ENCODE results near the gene SLC35D3. TPM values are rescaled to one million over a fixed set of nuclear protein-coding genes. Genes with fewer than 3 reads are reported as not detected.

The SLC35D3 gene
- total RNA-seq, 4 donors from 2014 or later = 0.10 TPM; not detected in 3

DNA sequence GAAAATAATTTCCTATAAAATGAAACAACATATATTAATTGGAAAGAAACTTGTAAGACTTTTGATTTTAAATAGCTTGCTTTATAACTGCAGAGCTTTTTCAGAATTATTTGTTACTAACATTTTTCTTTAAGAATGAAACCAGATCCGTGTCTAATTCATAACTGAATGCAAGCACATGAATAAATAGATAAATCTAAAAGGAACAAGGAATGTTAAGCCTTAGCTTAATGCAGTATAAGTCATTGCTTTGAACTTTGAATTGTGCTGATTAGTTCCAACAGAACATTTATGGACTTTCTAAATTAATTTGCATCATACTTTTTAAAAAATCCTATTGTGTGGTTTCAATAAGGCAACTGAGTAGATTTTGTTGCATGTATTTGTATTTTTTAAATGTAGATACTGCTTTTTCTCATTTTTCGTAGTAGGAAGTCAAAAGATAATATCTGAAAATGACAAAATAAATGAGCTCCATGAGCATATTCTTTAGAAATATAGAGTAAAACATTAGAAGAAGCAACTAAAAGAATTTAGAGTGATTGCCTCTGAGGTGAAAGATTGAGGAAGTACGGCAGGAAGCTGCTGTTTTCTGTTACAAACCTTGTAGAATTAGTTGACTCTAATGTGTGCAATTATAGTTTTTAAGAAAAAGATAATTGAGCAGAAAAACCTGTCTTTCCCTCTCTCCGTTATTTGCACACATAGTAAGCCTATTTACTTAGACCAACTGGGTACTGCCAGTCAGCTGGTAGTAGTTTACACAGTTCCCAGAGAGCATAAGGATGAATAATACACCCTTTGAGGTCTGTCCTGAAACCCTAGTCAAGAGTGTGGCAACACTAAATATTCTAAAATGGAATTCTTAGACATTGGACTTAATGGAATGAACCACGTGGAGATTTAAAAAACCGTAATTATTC lies 32.6 kb upstream of the SLC35D3 start:
- 74 to 82% methylated on average over 6 of the region's 6 CpGs for WGBS, 2 donors
- TF ChIP-seq, protein P1, sequence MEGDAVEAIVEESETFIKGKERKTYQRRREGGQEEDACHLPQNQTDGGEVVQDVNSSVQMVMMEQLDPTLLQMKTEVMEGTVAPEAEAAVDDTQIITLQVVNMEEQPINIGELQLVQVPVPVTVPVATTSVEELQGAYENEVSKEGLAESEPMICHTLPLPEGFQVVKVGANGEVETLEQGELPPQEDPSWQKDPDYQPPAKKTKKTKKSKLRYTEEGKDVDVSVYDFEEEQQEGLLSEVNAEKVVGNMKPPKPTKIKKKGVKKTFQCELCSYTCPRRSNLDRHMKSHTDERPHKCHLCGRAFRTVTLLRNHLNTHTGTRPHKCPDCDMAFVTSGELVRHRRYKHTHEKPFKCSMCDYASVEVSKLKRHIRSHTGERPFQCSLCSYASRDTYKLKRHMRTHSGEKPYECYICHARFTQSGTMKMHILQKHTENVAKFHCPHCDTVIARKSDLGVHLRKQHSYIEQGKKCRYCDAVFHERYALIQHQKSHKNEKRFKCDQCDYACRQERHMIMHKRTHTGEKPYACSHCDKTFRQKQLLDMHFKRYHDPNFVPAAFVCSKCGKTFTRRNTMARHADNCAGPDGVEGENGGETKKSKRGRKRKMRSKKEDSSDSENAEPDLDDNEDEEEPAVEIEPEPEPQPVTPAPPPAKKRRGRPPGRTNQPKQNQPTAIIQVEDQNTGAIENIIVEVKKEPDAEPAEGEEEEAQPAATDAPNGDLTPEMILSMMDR (IDR thresholded peaks at IDR 0.05) = no peak
- TF ChIP-seq POLR2A (IDR thresholded peaks at IDR 0.05) = no peak
- no peak overlapping the region for H3K4me3 ChIP-seq (ENCODE audit: low read depth, poor library complexity, severe bottlenecking)
- no peak for DNase-seq (ENCODE audit: low spot score in 2 of 2)
- intact Hi-C loops (cut with DNase I; ENCODE audit: low total_unique reads) = no loop called here

DNA sequence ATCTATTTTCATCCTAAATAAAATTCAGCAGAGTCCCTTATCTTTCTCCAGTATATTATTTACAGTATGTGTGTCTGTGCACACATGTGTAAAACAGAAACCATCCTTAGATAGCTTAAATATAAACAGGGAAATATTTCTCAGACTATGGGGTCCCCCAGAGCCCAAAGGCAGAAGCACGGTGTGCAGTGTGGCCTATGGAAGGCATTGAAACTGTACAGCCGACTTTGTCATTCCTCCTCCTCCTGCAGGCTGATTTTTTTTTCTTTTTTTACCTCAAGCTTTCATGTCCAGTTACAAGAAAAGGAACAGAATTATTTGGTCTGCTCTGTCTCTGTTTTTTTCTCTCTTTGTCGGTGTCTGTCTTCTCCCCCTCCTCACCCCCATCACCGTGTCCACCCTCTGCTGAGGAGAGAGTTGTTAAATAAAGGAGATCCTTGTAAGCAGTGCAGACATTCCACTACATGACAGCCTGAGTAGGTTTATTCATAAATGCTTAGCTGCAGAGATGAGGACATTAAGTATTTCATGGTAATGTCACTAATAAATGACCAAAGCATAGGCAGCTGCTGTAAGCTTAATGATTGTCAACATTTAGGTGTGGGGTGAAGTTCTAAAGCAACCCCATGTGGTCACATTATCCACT lies 31.8 kb upstream of the SLC35D3 start:
- DNase-seq (ENCODE audit: low spot score in 2 of 2) = no peak
- 85 to 90% methylated on average over 4 of the region's 4 CpGs for WGBS, 2 donors
- H3K4me3 ChIP-seq (ENCODE audit: low read depth, poor library complexity, severe bottlenecking) = no peak overlapping the region
- intact Hi-C loops (cut with DNase I; ENCODE audit: low total_unique reads) = no loop called here
- TF ChIP-seq, protein P1 (IDR thresholded peaks at IDR 0.05) = no peak
- no peak for TF ChIP-seq POLR2A (IDR thresholded peaks at IDR 0.05)

DNA sequence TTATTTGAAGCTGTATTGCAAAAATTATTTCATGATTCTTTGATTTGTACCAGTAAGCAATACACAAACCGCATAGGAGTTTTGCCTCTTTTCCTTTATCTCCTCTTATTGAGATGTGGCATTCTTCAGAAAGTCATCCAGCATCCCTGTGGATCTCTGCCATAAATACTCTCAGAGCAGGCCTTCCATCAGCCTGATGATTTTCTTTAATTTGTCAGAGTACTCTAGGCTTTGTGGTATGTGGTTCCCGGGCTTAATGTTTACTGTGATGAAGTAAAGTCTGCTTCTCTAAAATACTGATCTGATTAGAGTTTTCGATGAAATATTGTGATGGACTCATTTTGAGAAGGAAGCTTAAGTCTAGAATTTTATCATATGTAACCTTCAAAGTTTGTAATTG lies 31.1 kb upstream of the SLC35D3 start:
- intact Hi-C loops (cut with DNase I; ENCODE audit: low total_unique reads) = no loop called here
- no peak for TF ChIP-seq POLR2A (IDR thresholded peaks at IDR 0.05)
- TF ChIP-seq, protein P1 (IDR thresholded peaks at IDR 0.05) = no peak
- no peak for DNase-seq (ENCODE audit: low spot score in 2 of 2)
- 97 to 98% methylated on average over 3 of the region's 3 CpGs for WGBS, 2 donors
- no peak overlapping the region for H3K4me3 ChIP-seq (ENCODE audit: low read depth, poor library complexity, severe bottlenecking)

DNA sequence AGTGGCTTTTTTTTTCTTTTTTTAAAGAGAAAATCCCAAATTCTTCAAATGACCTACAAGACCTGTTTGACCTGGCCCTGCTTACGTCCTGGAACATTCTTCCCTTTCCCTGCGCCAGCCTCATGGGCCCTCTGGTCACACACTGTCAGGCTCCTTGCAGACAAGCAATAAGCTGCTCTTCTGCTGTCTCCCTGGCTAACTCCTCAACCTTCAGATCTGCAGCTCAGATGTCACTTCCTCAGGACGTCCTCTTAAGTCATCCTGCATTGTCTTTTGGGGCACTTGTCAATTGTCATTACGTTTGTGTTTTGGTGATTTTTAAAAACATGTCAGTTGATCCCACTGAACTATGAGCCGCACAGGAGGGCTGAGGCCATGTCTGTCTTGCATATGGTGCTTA lies 28.9 kb upstream of the SLC35D3 start:
- DNase-seq (ENCODE audit: low spot score in 2 of 2) = no peak
- WGBS, 2 donors = 83 to 87% methylated on average over 5 of the region's 5 CpGs
- no peak overlapping the region for H3K4me3 ChIP-seq (ENCODE audit: low read depth, poor library complexity, severe bottlenecking)
- TF ChIP-seq, protein P1 (IDR thresholded peaks at IDR 0.05) = no peak
- TF ChIP-seq POLR2A (IDR thresholded peaks at IDR 0.05) = no peak
- intact Hi-C loops (cut with DNase I; ENCODE audit: low total_unique reads) = no loop called here

DNA sequence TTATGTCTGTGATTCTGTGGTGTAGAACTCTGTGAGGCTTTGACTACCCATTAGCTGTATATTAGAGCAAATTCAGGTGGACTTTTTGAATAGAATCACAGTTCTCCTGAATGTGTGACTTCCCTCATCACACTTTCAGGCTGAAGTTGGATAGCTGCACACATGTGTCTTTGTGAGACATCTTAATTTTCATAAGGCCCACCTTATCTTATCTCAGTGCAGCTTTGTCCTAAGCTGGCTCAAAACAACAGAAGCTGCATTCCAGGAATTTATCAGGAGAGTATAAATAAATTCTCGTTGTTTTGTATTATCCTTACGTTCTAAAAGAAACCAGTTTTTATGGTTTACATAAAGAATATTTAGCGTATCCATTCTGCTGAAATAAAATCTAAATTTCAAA lies 26.2 kb upstream of the SLC35D3 start:
- DNase-seq (ENCODE audit: low spot score in 2 of 2) = no peak
- intact Hi-C loops (cut with DNase I; ENCODE audit: low total_unique reads) = no loop called here
- no peak overlapping the region for H3K4me3 ChIP-seq (ENCODE audit: low read depth, poor library complexity, severe bottlenecking)
- 87 to 96% methylated on average over 3 of the region's 3 CpGs for WGBS, 2 donors
- no peak for TF ChIP-seq POLR2A (IDR thresholded peaks at IDR 0.05)
- TF ChIP-seq, protein P1 (IDR thresholded peaks at IDR 0.05) = no peak
